Stomach (tissue), 9 donors: ENCODE measurements around the gene ABR. TPM values are rescaled to one million over a fixed set of nuclear protein-coding genes. Genes with fewer than 3 reads are reported as not detected.
A peak's percentile ranks its signal among the peaks of the same experiment; 100 is the strongest.

ENCODE experiments used
- DNase-seq, 2 donors: peaks; one replicate each; pipeline versions ENCODE4 v3.0.0 to v3.0.0-alpha.2; 2013 to 2019
- H3K27ac ChIP-seq, 5 donors: fragments of 200-600 bp in 4 of 5; sonication (generic) in 4 of 5; one replicate each; pipeline ENCODE4 v1.5.1; 2013 to 2019; ENCODE audit warnings: mild to moderate bottlenecking in 1 of 5, moderate library complexity in 1 of 5
- H3K27me3 ChIP-seq, 3 donors: fragments of 200-600 bp; sonication (generic); one replicate each; pipeline ENCODE4 v1.5.1; 2017 to 2019; ENCODE audit warnings: mixed run types in 1 of 3
- H3K36me3 ChIP-seq, 4 donors: fragments of 200-600 bp; sonication (generic); 1 replicate in 3 of 4; 2 replicates in 1 of 4; pipeline ENCODE4 v1.5.1; 2016 to 2019
- H3K4me1 ChIP-seq, 4 donors: fragments of 200-600 bp; sonication (generic); one replicate each; pipeline ENCODE4 v1.5.1; 2016 to 2019
- H3K4me3 ChIP-seq, 4 donors: fragments of 200-600 bp; sonication (generic) in 3 of 4; one replicate each; pipeline ENCODE4 v1.5.1; 2016 to 2019; ENCODE audit warnings: mild to moderate bottlenecking in 1 of 4
- H3K9me3 ChIP-seq, 4 donors: fragments of 200-600 bp; sonication (generic); one replicate each; pipeline ENCODE4 v1.5.1; 2016 to 2019
- EP300 ChIP-seq: sonication (generic); formaldehyde crosslinking; IDR thresholded peaks from one replicate; pipeline ENCODE4 v1.6.1; 2017; ENCODE audit warnings: antibody characterized with exemption
- POLR2A ChIP-seq, 4 donors: fragments of 450-650 bp; IDR thresholded peaks; one replicate each; pipeline ENCODE4 v1.6.1; 2016; ENCODE audit warnings: antibody characterized with exemption in 4 of 4, control low read depth in 2 of 4, mild to moderate bottlenecking in 1 of 4, moderate library complexity in 1 of 4
- POLR2AphosphoS5 ChIP-seq, 3 donors: sonication (generic); formaldehyde crosslinking; IDR thresholded peaks; one replicate each; pipeline ENCODE4 v1.6.1; 2016; ENCODE audit warnings: antibody characterized with exemption in 3 of 3
- WGBS, 5 donors: extraction: QIAGEN DNeasy Blood & Tissue Kit in 3 of 5; methylation state at CpG; one replicate each; pipeline versions ENCODE4 v1.1.5 to v1.1.7; 2013 to 2018; 5-methylcytosine and 5-hydroxymethylcytosine counted together
- intact Hi-C: fragments of 100-400 bp; cut with DNase I; formaldehyde crosslinking; loops from one replicate; pipeline ENCODE4 v1.15.1; 2023; ENCODE audit warnings: low total_unique reads
- polyA plus RNA-seq, 3 donors: library from polyadenylated mRNA; stranded (reverse); fragments of 200-250 nt; gene quantifications; one replicate each; pipeline ENCODE4 v1.2.3, GENCODE V29; 2013
- total RNA-seq, 5 donors: library from RNA; depleted of rRNA; stranded (reverse); fragments of >200 nt; gene quantifications; one replicate each; pipeline versions ENCODE4 v1.1.0 to v1.2.3, GENCODE V29; 2014 to 2016
- TF ChIP-seq, protein P1 (sequence below), 7 experiments: fragments of 450-650 bp in 4 of 7; fragments of 200-600 bp in 3 of 7; sonication (generic) in 3 of 7; IDR thresholded peaks; one replicate each; pipeline ENCODE4 v1.5.1; 2016 to 2019; ENCODE audit warnings: antibody characterized with exemption in 7 of 7, control low read depth in 2 of 7, mild to moderate bottlenecking in 1 of 7
- donor health status: healthy with polysubstance abuse.
- donor health status: Bipolar disorder and iron deficiency.
- donor health status: healthy.

The ABR gene
- total and polyA plus RNA-seq, 8 donors, result 28.3 to 1,523 (median 73.4) TPM

DNA sequence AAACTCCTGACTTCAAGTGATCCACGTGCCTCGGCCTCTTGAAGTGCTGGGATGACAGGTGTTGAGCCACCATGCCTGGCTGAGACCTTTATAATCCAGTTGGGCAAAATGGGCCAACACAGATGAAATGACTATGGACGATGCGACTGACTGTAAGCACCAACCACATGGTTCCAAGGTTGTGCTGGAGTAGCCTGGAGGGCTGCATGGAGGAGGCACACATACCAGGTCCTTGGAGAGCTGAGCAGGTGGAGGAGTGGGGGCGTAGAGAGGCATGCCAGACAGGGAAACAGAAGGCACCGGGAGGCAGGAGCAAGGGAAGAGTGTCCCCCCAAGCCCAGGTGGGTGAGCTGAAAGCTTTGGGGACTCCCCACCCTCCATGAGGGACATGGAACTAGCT is 85.2 kb downstream of the ABR start:
- peaks cover 43 to 83% (median 68%) of the 10 kb centered on the region in 4 donors for H3K4me1 ChIP-seq
- H3K9me3 ChIP-seq, result no peaks in the 10 kb centered on the region
- intact Hi-C loops, result no loop called here
- TF ChIP-seq EP300 (no peak), POLR2A (IDR thresholded peaks at IDR 0.05) (no peak), POLR2AphosphoS5 (IDR thresholded peaks at IDR 0.05) (no peak)
- TF ChIP-seq, protein P1, sequence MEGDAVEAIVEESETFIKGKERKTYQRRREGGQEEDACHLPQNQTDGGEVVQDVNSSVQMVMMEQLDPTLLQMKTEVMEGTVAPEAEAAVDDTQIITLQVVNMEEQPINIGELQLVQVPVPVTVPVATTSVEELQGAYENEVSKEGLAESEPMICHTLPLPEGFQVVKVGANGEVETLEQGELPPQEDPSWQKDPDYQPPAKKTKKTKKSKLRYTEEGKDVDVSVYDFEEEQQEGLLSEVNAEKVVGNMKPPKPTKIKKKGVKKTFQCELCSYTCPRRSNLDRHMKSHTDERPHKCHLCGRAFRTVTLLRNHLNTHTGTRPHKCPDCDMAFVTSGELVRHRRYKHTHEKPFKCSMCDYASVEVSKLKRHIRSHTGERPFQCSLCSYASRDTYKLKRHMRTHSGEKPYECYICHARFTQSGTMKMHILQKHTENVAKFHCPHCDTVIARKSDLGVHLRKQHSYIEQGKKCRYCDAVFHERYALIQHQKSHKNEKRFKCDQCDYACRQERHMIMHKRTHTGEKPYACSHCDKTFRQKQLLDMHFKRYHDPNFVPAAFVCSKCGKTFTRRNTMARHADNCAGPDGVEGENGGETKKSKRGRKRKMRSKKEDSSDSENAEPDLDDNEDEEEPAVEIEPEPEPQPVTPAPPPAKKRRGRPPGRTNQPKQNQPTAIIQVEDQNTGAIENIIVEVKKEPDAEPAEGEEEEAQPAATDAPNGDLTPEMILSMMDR (IDR thresholded peaks at IDR 0.05), result no peak
- H3K27ac ChIP-seq, result peak overlapping the region in 3 of 5 donors; percentile 78 to 89 (median 86)
- peaks cover 14 to 70% (median 66%) of the 10 kb centered on the region in 4 donors for H3K36me3 ChIP-seq
- H3K27me3 ChIP-seq, result no peaks in the 10 kb centered on the region
- no peak for DNase-seq
- WGBS, 5 donors, result 91 to 94% (median 93%) methylated on average over 6 of the region's 6 CpGs
- no peak overlapping the region for H3K4me3 ChIP-seq

GRCh38 chr17:1091900-1092299 is 87.9 kb downstream of the ABR start:
- WGBS, 5 donors, result 38 to 56% (median 40%) methylated on average over 5 to 14 of the region's 14 CpGs
- no peak for TF ChIP-seq POLR2AphosphoS5 (IDR thresholded peaks at IDR 0.05)
- TF ChIP-seq, protein P1 (IDR thresholded peaks at IDR 0.05), result no peak
- no peak for TF ChIP-seq POLR2A (IDR thresholded peaks at IDR 0.05)
- DNase-seq, result peak; percentile 52 to 63
- peaks cover 14 to 65% (median 60%) of the 10 kb centered on the region in 4 donors for H3K36me3 ChIP-seq
- intact Hi-C loops, result no loop called here
- no peaks in the 10 kb centered on the region for H3K9me3 ChIP-seq
- no peak overlapping the region for H3K4me3 ChIP-seq
- H3K27me3 ChIP-seq, result no peaks in the 10 kb centered on the region
- H3K4me1 ChIP-seq, result peaks cover 62 to 85% (median 82%) of the 10 kb centered on the region in 4 donors
- H3K27ac ChIP-seq, result peak overlapping the region; percentile 52 to 93 (median 89)

- TF ChIP-seq EP300, result no peak
- Histone ChIP-seq H3K36me3 (peaks cover 14 to 65% (median 60%) of the 10 kb centered on the region in 4 donors), H3K27me3 (no peaks in the 10 kb centered on the region), H3K4me3 (no peak overlapping the region), H3K27ac (peak overlapping the region; percentile 70 to 93 (median 89)), H3K9me3 (no peaks in the 10 kb centered on the region), H3K4me1 (peaks cover 56 to 85% (median 80%) of the 10 kb centered on the region in 4 donors)
- 61 to 89% (median 77%) methylated on average over 4 to 8 of the region's 8 CpGs for WGBS, 5 donors
- intact Hi-C loops, result no loop called here
- DNase-seq, result no peak
Observed at GRCh38 chr17:1091190-1091534, 88.6 kb downstream of the ABR start.

DNA sequence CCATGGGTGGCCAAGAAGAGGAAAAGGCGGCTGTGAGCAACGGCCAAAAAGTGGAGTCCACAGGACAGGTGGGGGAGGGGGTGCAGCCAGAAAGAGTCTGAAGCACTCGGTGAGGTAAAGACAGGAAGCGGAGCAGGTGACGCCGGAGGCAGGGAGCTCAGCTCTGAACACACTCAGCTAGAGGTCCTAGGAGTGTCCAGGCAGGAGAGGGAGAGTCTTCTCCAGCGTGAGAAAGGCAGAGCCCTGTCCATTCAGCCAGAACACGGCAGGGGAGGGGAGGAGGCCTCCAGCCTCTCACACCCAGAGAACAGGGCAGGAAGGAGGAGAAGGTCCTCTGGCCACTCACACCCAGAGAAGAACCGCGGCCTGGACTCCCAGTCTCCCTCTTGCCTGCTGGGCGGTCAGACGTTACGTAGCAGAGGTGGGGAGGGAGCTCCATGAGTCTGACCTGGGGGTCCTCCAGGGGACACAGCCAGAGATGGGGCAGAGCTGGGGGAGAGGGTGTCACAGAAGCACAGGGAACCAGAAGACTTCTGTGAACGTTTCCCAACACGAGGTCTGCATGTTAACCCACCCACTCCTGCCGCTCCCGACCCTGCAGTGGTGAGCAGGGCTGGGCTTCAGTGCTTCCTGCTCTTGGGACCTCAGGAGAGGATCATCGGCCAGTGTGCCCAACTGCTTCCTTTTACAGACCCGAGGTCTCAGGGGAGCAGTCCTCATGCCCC is 89.2 kb downstream of the ABR start:
- H3K27me3 ChIP-seq, result no peaks in the 10 kb centered on the region
- peak overlapping the region; percentile 70 to 93 (median 89) for H3K27ac ChIP-seq
- peaks cover 51 to 80% (median 75%) of the 10 kb centered on the region in 4 donors for H3K4me1 ChIP-seq
- DNase-seq, result peak; percentile 39 to 47
- peaks cover 14 to 66% (median 60%) of the 10 kb centered on the region in 4 donors for H3K36me3 ChIP-seq
- no peaks in the 10 kb centered on the region for H3K9me3 ChIP-seq
- TF ChIP-seq EP300, result no peak
- TF ChIP-seq, protein P1 (IDR thresholded peaks at IDR 0.05), result no peak
- no peak for TF ChIP-seq POLR2A (IDR thresholded peaks at IDR 0.05)
- no peak for TF ChIP-seq POLR2AphosphoS5 (IDR thresholded peaks at IDR 0.05)
- H3K4me3 ChIP-seq, result no peak overlapping the region
- WGBS, 5 donors, result 45 to 65% (median 63%) methylated on average over 15 to 19 of the region's 19 CpGs
- intact Hi-C loops, result no loop called here

GRCh38 chr17:1089915-1090314 is 89.9 kb downstream of the ABR start:
- Histone ChIP-seq H3K4me1 (peaks cover 44 to 73% (median 68%) of the 10 kb centered on the region in 4 donors), H3K27ac (peak overlapping the region; percentile 70 to 93 (median 89)), H3K36me3 (peaks cover 14 to 59% (median 57%) of the 10 kb centered on the region in 4 donors), H3K9me3 (no peaks in the 10 kb centered on the region), H3K4me3 (no peak overlapping the region), H3K27me3 (no peaks in the 10 kb centered on the region)
- TF ChIP-seq POLR2AphosphoS5 (IDR thresholded peaks at IDR 0.05), result no peak
- no peak for TF ChIP-seq POLR2A (IDR thresholded peaks at IDR 0.05)
- TF ChIP-seq, protein P1 (IDR thresholded peaks at IDR 0.05), result no peak
- TF ChIP-seq EP300, result no peak
- DNase-seq, result peak; percentile 44 to 74
- 37 to 55% (median 48%) methylated on average over 11 to 13 of the region's 13 CpGs for WGBS, 5 donors
- intact Hi-C loops, result no loop called here
